Nephron progenitor cell (in vitro differentiated cells): ENCODE data around the gene TM4SF4.

Source experiments
- DNase-seq: peaks from one replicate; pipeline ENCODE4 v3.0.0; 2021
- H3K27ac Mint-ChIP-seq: 2 replicates; pipeline ENCODE4 v1.8.0; 2021; ENCODE audit warnings: mild to moderate bottlenecking, moderate library complexity, mixed read lengths
- H3K27me3 Mint-ChIP-seq: 2 replicates; pipeline ENCODE4 v1.8.0; 2021; ENCODE audit warnings: mild to moderate bottlenecking, low read depth, mixed read lengths; ENCODE audit not compliant: poor library complexity
- H3K36me3 Mint-ChIP-seq: 2 replicates; pipeline ENCODE4 v1.8.0; 2021; ENCODE audit warnings: low read depth, mixed read lengths
- H3K4me1 Mint-ChIP-seq: 2 replicates; pipeline ENCODE4 v1.8.0; 2021; ENCODE audit warnings: mixed read lengths
- H3K4me3 Mint-ChIP-seq: 2 replicates; pipeline ENCODE4 v1.8.0; 2021; ENCODE audit warnings: mild to moderate bottlenecking, moderate library complexity, mixed read lengths
- H3K9me3 Mint-ChIP-seq: 2 replicates; pipeline ENCODE4 v1.8.0; 2021; ENCODE audit warnings: mild to moderate bottlenecking, moderate library complexity, mixed read lengths
- CTCF ChIP-seq: fragments of 200-600 bp; sonication (generic); IDR thresholded peaks from 2 replicates; pipeline ENCODE4 v1.5.0; 2021; ENCODE audit warnings: antibody characterized with exemption

The TM4SF4 gene

GRCh38 chr3:149495581-149496125 is 21.2 kb downstream of the TM4SF4 start:
- TF ChIP-seq CTCF = no peak
- H3K36me3 Mint-ChIP-seq = no peaks in the 10 kb centered on the region
- H3K9me3 Mint-ChIP-seq = no peaks in the 10 kb centered on the region
- no peak for DNase-seq
- peaks cover 4% of the 10 kb centered on the region for H3K27me3 Mint-ChIP-seq
- H3K4me1 Mint-ChIP-seq = no peaks in the 10 kb centered on the region
- H3K27ac Mint-ChIP-seq = no peak overlapping the region
- H3K4me3 Mint-ChIP-seq = no peak overlapping the region

DNA sequence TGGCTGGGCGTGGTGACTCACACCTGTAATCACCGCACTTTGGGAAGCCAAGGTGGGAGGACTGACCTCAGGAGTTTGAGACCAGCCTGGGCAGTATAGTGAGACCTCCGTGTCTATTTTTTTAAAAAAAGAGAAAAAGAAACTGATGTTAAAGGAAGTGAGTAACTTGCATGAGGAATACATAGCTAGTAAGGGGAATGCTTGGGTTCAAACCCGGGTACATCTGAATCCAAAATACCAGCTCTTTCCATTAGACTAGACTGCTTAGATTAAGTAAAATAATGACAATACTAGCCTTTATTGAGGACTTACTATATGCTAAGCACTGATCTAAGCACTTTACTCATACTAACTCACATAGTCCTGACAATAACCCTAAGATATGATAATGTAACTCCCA is 22.4 kb downstream of the TM4SF4 start:
- Mint-ChIP-seq H3K4me1 (no peaks in the 10 kb centered on the region), H3K4me3 (no peak overlapping the region), H3K9me3 (no peaks in the 10 kb centered on the region), H3K27ac (no peak overlapping the region), H3K27me3 (peaks cover 2% of the 10 kb centered on the region), H3K36me3 (no peaks in the 10 kb centered on the region)
- DNase-seq = no peak
- no peak for TF ChIP-seq CTCF

DNA sequence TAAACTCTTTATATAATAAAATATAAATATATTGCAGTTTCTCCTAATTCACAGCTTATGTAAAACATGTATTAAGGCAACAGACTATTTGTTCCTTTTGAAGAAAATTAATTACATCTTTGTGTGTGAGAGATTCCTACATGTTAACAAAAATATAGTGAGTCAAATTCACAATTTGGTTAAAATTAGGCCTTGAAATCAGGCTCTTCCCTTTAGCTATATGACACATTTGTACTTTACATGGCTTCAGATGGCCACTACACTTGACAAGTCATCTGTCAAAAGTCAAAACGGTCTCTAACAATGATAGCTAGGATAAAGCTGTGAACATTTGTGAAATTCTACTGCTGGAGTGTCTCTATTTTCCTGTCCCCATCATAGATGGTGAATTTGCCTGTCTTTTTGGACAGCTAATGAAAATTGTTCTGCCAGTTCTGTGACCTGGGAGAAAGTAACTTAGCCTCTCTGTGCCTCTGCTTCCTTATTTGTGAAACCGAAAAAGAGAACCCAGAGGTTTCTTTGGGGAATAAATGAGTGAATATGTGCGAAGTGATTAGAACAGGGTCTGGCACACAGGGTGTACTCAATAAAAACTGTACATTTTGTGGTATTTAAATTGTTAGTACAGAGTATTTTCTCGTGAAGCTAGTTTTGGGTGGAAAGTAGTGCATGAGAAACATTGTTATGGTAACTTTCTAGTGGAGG is 23.6 kb downstream of the TM4SF4 start:
- no peaks in the 10 kb centered on the region for H3K4me1 Mint-ChIP-seq
- DNase-seq = no peak
- H3K4me3 Mint-ChIP-seq = no peak overlapping the region
- H3K9me3 Mint-ChIP-seq = no peaks in the 10 kb centered on the region
- no peak overlapping the region for H3K27ac Mint-ChIP-seq
- no peaks in the 10 kb centered on the region for H3K36me3 Mint-ChIP-seq
- no peak for TF ChIP-seq CTCF
- no peaks in the 10 kb centered on the region for H3K27me3 Mint-ChIP-seq

- no peak for TF ChIP-seq CTCF
- no peaks in the 10 kb centered on the region for H3K27me3 Mint-ChIP-seq
- no peak for DNase-seq
- H3K4me1 Mint-ChIP-seq = peaks cover 4% of the 10 kb centered on the region
- no peaks in the 10 kb centered on the region for H3K9me3 Mint-ChIP-seq
- H3K27ac Mint-ChIP-seq = no peak overlapping the region
- H3K4me3 Mint-ChIP-seq = no peak overlapping the region
- no peaks in the 10 kb centered on the region for H3K36me3 Mint-ChIP-seq
Observed at GRCh38 chr3:149501524-149501923, 27.0 kb downstream of the TM4SF4 start.

DNA sequence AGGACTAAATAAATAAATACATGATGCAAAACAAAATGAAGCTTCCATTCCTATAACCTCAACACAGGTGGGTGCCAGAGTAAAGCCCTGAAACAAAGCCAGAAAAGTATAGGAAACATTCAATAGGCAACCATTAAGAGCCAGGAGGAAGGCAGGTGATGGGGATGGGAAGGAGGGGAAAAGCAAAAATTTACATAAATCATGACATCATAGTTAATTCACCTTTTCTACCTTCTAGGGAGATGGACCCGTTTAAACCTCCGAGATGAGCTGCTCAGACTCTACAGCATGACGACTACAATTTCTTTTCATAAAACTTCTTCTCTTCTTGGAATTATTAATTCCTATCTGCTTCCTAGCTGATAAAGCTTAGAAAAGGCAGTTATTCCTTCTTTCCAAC is 27.9 kb downstream of the TM4SF4 start:
- Mint-ChIP-seq H3K27me3 (no peaks in the 10 kb centered on the region), H3K9me3 (no peaks in the 10 kb centered on the region), H3K36me3 (no peaks in the 10 kb centered on the region), H3K27ac (no peak overlapping the region), H3K4me1 (peaks cover 11% of the 10 kb centered on the region), H3K4me3 (no peak overlapping the region)
- no peak for DNase-seq
- TF ChIP-seq CTCF = no peak

GRCh38 chr3:149506540-149506939 is 32.0 kb downstream of the TM4SF4 start:
- no peak for TF ChIP-seq CTCF
- Mint-ChIP-seq H3K27me3 (no peaks in the 10 kb centered on the region), H3K4me1 (peaks cover 11% of the 10 kb centered on the region), H3K36me3 (no peaks in the 10 kb centered on the region), H3K9me3 (no peaks in the 10 kb centered on the region), H3K27ac (no peak overlapping the region), H3K4me3 (no peak overlapping the region)
- DNase-seq = no peak
